H54 (cell line): ENCODE measurements around the gene RIMS3.

Experiments used
- DNase-seq: peaks from one replicate; pipeline ENCODE4 v3.0.0; 2011; ENCODE audit warnings: low spot score, mixed read lengths; ENCODE audit not compliant: insufficient read length
- FAIRE-seq: peaks from 3 replicates; lab custom pipeline; 2011; peaks lifted over from hg19 to GRCh38; lab: Jason Lieb, UNC
- POLR2A ChIP-seq: IDR thresholded peaks from 2 replicates; pipeline ENCODE4 v1.6.1; 2011; ENCODE audit warnings: low read depth, mild to moderate bottlenecking, low read length

Gene RIMS3

GRCh38 chr1:40622936-40623629, 42.4 kb downstream of the RIMS3 start:
- DNase-seq = no peak
- no peak for FAIRE-seq
- no peak for TF ChIP-seq POLR2A

GRCh38 chr1:40621821-40622450, 43.5 kb downstream of the RIMS3 start:
- FAIRE-seq (no peak), DNase-seq (no peak)
- TF ChIP-seq POLR2A = no peak

DNA sequence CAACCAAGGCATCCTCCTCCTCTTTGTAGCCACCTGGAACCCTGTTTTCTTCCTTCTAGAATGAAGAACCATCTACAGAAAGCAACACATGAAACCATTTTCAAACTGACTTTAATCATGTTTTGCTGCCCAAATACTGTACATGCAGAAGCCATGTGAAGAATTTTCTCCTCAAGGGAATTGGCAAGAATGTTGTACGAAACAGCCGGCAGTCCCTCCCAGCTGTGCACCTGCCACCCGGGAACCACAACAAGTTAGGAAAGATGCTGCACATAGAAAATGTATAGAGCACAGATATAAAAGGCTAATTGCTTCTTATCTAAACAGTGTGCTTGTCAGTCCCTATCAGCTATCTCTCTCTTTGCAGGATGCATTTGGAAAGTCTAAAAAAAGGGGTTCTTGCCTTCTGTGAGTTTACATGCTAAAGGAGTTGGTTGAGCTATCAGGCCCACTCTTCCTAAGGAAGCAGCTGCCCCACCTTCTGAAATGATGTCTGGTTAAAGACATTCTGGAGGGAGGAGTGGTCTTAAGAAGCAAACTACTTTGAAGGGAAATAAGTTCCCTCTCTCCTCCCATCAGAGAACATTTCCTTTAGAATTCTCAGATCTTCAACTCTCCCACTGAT, 44.8 kb downstream of the RIMS3 start:
- DNase-seq (no peak), FAIRE-seq (no peak)
- no peak for TF ChIP-seq POLR2A

DNA sequence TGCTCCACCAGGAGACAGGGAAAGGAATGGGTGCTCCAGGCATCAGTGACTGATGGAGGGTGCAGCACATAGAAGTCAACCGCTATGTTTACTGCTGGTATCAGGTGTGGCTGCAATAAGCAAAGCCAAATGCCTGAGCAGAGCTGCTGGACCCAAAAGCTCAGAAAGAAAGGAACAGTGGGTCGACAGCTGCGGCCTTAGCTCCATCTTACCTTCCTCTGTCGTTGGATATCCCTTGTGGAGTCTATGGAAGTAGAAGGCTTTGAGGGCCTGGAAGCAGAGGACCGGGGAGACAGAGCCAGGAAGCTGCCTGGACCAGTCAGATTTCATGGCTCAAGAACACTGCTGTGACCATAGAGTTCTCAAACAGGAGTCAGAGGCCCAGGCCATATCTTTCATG, 45.3 kb downstream of the RIMS3 start:
- no peak for TF ChIP-seq POLR2A
- no peak for DNase-seq
- FAIRE-seq = no peak

GRCh38 chr1:40618108-40618507, 47.4 kb downstream of the RIMS3 start:
- FAIRE-seq (no peak), DNase-seq (no peak)
- no peak for TF ChIP-seq POLR2A

DNA sequence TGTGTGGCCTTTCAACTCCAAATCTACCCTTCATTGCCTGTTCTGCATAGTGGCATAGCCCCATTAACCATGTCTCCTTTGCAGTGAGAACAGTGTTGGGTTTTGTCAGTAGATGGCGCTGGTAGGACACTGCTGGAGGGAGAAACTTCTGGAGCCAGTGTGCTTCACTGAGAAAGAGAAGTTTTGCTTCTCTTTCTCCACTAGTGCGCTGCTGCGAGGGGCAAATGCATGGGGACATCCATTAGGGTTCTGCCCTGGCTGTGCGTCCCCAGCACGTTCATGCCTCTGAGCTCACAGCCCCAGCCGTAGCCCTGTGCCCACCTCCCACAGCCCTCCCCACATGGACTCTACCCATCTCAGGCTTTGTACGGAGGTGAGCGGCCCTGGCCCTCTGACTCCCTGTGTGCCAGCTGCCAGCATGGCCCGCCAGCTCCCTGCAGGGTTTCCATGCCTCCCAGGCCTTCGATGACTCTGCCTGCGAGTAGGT, 53.1 kb downstream of the RIMS3 start:
- DNase-seq = peak; percentile 87
- no peak for TF ChIP-seq POLR2A
- peak; percentile 92 for FAIRE-seq

DNA sequence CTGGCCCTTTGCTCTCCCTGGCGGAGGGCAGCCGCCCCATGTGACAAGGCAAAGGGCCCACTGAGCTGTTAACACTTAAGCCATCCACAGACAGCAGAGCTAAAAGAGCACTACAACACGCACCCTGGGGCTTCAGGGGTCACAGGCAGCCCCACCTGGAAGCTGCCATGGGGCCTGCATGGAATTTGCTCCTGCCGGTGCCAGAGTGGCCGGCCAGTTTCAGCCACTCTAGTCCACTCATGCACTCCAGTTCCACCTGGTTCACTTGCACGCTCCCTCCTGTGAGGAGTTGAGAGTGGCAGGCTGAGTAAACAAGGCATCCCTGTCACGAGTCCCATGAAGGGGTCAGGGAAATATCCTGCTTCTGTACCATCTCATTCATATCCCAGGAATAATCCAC, 55.3 kb downstream of the RIMS3 start:
- DNase-seq (no peak), FAIRE-seq (no peak)
- TF ChIP-seq POLR2A = no peak

DNA sequence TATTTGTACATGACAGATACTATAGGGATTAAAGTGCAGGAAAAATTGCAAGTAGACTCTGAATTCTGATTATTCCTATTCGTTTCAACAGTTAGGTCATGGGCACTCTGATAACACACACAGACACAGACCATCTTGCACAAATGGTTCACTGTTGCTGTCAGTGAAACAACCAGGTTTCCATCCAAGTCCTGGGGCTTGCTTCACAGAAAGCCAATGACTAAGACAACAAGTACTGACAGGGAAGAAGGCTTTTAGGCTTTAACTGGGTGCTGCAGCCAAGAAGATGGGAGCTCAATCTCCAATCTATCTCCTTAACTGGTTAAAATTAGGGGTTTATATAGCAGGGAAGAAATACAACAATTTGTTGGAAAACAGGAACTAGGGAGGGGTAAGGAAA, 57.6 kb downstream of the RIMS3 start:
- FAIRE-seq (no peak), DNase-seq (no peak)
- TF ChIP-seq POLR2A = no peak

GRCh38 chr1:40606978-40607377, 58.5 kb downstream of the RIMS3 start:
- no peak for FAIRE-seq
- no peak for TF ChIP-seq POLR2A
- DNase-seq = no peak

- DNase-seq (no peak), FAIRE-seq (no peak)
- TF ChIP-seq POLR2A = no peak
These were observed 59.3 kb downstream of the RIMS3 start for GRCh38 chr1:40606194-40606593.

GRCh38 chr1:40599926-40600325, 65.6 kb downstream of the RIMS3 start:
- FAIRE-seq (no peak), DNase-seq (no peak)
- no peak for TF ChIP-seq POLR2A

- DNase-seq (no peak), FAIRE-seq (no peak)
- no peak for TF ChIP-seq POLR2A
These were observed 69.9 kb downstream of the RIMS3 start for GRCh38 chr1:40595623-40596022.

GRCh38 chr1:40594187-40594531, 71.3 kb downstream of the RIMS3 start:
- no peak for TF ChIP-seq POLR2A
- FAIRE-seq (no peak), DNase-seq (no peak)

- FAIRE-seq (no peak), DNase-seq (no peak)
- no peak for TF ChIP-seq POLR2A
These were observed 71.9 kb downstream of the RIMS3 start for GRCh38 chr1:40593449-40594186.
